Glomerular visceral epithelial cell (primary cell): ENCODE results near the gene HILPDA.
"Not testable (repeated sequence)": the region's sequence is repeated elsewhere in the genome, so short reads cannot be mapped to it uniquely, and the experiment has no call there.

Experiments used
- DNase-seq: peaks from one replicate; pipeline ENCODE4 v3.0.0-alpha.2; 2016; ENCODE audit errors: extremely low spot score

The HILPDA gene

GRCh38 chr7:128463345-128463744 lies 7.7 kb downstream of the HILPDA start:
- not testable (repeated sequence) for DNase-seq

GRCh38 chr7:128463933-128464332 lies 8.3 kb downstream of the HILPDA start:
- not testable (repeated sequence) for DNase-seq

- DNase-seq = not testable (repeated sequence)
Observed at GRCh38 chr7:128466871-128467270, 11.2 kb downstream of the HILPDA start.

- peak; percentile 93 for DNase-seq
Observed at GRCh38 chr7:128476402-128477335, 21.0 kb downstream of the HILPDA start, which contains the start of gene METTL2B. Gene METTL2B, plus strand, starts transcription at chr7:128476748. Its CDS starts 18 bp downstream, at chr7:128476766.

- not testable (repeated sequence) for DNase-seq
Observed at GRCh38 chr7:128477336-128477690, 21.6 kb downstream of the HILPDA start.

GRCh38 chr7:128479082-128479481 lies 23.4 kb downstream of the HILPDA start:
- not testable (repeated sequence) for DNase-seq

GRCh38 chr7:128488134-128488533 lies 32.5 kb downstream of the HILPDA start:
- not testable (repeated sequence) for DNase-seq

- no peak for DNase-seq
Observed at GRCh38 chr7:128497405-128497804, 41.7 kb downstream of the HILPDA start.

GRCh38 chr7:128505416-128505815 lies 49.7 kb downstream of the HILPDA start:
- not testable (repeated sequence) for DNase-seq

GRCh38 chr7:128506819-128507218 lies 51.1 kb downstream of the HILPDA start:
- not testable (repeated sequence) for DNase-seq

- not testable (repeated sequence) for DNase-seq
Observed at GRCh38 chr7:128507321-128507993, 51.8 kb downstream of the HILPDA start.
